ENCODE results near the gene CNPY3. TPM values are rescaled to one million over a fixed set of nuclear protein-coding genes. Genes with fewer than 3 reads are reported as not detected.

CNPY3 gene
- total and polyA plus RNA-seq, 7 experiments from 2014 or later, result 58.6 to 134 (median 92.7) TPM

GRCh38 chr6:42909835-42910234 is 19.4 kb upstream of the CNPY3 start:
- intact Hi-C loops (cut with micrococcal nuclease), result no loop called here
- Histone ChIP-seq H3K27ac (ENCODE audit: low read depth, low read length) (no peak overlapping the region), H3K4me3 (ENCODE audit: low read length) (no peak overlapping the region), H3K36me3 (ENCODE audit: control insufficient read depth in 2 of 3, insufficient read depth in 3 of 3, low read length in 3 of 3) (no peaks in the 10 kb centered on the region), H3K4me1 (ENCODE audit: control insufficient read depth in 2 of 2, insufficient read depth in 2 of 2, low read length in 2 of 2) (no peaks in the 10 kb centered on the region), H3K9me3 (ENCODE audit: control insufficient read depth in 2 of 3, low read length in 3 of 3) (no peaks in the 10 kb centered on the region), H3K27me3 (ENCODE audit: control insufficient read depth in 2 of 2, insufficient read depth in 2 of 2, low read length in 2 of 2) (no peaks in the 10 kb centered on the region)
- peak overlapping the region in 1 of 9 donors; percentile 47 for H3K27ac Mint-ChIP-seq
- H3K4me3 Mint-ChIP-seq, result no peak overlapping the region
- peaks cover 0 to 6% (median 4%) of the 10 kb centered on the region in 7 donors for H3K4me1 Mint-ChIP-seq
- ChIA-PET POLR2A (interaction anchor here (0.6 kb wide), 1 partner anchor 458 kb away, joined by 3 read pairs; the partner anchor contains the start of gene TRERF1), CTCF (no interaction called here)
- no peaks in the 10 kb centered on the region for H3K9me3 Mint-ChIP-seq
- H3K27me3 Mint-ChIP-seq, result peaks cover 4 to 28% (median 8%) of the 10 kb centered on the region in 5 donors
- no peak for ATAC-seq
- no peak for DNase-seq
- H3K36me3 Mint-ChIP-seq, result no peaks in the 10 kb centered on the region

DNA sequence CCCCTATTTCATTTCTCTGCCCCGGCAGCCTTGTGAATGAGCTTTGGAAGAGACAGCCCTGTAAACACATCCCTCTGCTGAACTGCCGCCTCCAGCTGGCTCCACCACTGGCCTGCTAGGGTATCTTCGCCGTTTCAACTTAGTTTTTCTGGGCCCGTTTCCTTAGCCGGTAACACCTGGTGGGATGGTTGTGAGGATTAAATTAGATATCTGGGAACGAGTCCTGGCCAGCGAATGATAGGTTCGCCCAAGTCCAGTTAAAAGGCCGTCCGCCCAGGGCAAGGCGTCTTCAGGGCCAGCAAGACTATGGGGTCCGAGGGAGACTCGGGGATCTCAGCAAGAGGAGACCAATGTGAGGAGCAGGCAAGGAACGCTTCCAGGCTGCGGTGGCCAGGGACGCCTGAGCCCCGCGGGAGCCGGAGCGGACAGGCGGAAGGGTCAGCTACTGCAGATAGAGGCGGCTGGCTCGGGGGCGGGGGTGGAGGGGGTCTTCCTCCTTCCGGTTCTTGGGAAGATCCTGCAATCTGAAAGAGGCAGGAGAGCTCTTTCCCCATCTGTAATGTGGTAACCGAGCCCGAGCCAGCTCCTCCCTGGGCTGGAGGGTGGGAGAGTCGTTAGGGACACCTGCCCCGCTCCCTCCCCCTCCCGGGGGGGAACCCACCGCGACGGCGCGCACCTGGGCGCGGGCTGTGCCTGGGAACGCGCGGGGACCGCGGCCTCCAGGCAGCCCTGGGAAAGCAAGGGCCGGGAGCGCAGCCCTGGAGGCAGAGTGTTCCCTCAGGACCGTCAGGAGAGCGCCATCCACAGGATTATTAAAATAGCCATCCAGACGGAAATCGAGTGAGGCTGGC is 17.9 kb upstream of the CNPY3 start:
- no peaks in the 10 kb centered on the region for H3K27me3 ChIP-seq (ENCODE audit: control insufficient read depth in 2 of 2, insufficient read depth in 2 of 2, low read length in 2 of 2)
- H3K27ac ChIP-seq (ENCODE audit: low read depth, low read length), result no peak overlapping the region
- DNase-seq (no peak), ATAC-seq (no peak)
- H3K4me1 ChIP-seq (ENCODE audit: control insufficient read depth in 2 of 2, insufficient read depth in 2 of 2, low read length in 2 of 2), result no peaks in the 10 kb centered on the region
- ChIA-PET CTCF (no interaction called here), POLR2A (interaction anchor here (0.6 to 1.3 kb wide), 3 partner anchors 18 to 498 kb away, joined by 3 read pairs; partner anchors contain the start of gene CNPY3)
- peak overlapping the region; percentile 17 to 82 (median 67) for H3K4me3 Mint-ChIP-seq
- H3K27ac Mint-ChIP-seq, result peak overlapping the region in 2 of 9 donors; percentile 41 to 66
- intact Hi-C loops (cut with micrococcal nuclease), result loop anchor here in 1 of 2 donors (1.0 kb wide), 1 partner anchor 17 kb away; no protein-coding TSS in a partner anchor
- no peak overlapping the region for H3K4me3 ChIP-seq (ENCODE audit: low read length)
- H3K36me3 ChIP-seq (ENCODE audit: control insufficient read depth in 2 of 3, insufficient read depth in 3 of 3, low read length in 3 of 3), result no peaks in the 10 kb centered on the region
- H3K9me3 Mint-ChIP-seq, result no peaks in the 10 kb centered on the region
- H3K9me3 ChIP-seq (ENCODE audit: control insufficient read depth in 2 of 3, low read length in 3 of 3), result no peaks in the 10 kb centered on the region
- peaks cover 5 to 22% (median 9%) of the 10 kb centered on the region in 5 donors for H3K27me3 Mint-ChIP-seq
- H3K4me1 Mint-ChIP-seq, result peaks cover 0 to 6% (median 4%) of the 10 kb centered on the region in 7 donors
- H3K36me3 Mint-ChIP-seq, result no peaks in the 10 kb centered on the region

- Histone ChIP-seq H3K36me3 (ENCODE audit: control insufficient read depth in 2 of 3, insufficient read depth in 3 of 3, low read length in 3 of 3) (no peaks in the 10 kb centered on the region), H3K4me1 (ENCODE audit: control insufficient read depth in 2 of 2, insufficient read depth in 2 of 2, low read length in 2 of 2) (no peaks in the 10 kb centered on the region), H3K9me3 (ENCODE audit: control insufficient read depth in 2 of 3, low read length in 3 of 3) (no peaks in the 10 kb centered on the region), H3K4me3 (ENCODE audit: low read length) (no peak overlapping the region), H3K27me3 (ENCODE audit: control insufficient read depth in 2 of 2, insufficient read depth in 2 of 2, low read length in 2 of 2) (no peaks in the 10 kb centered on the region), H3K27ac (ENCODE audit: low read depth, low read length) (no peak overlapping the region)
- intact Hi-C loops (cut with micrococcal nuclease), result no loop called here
- Mint-ChIP-seq H3K4me1 (peaks cover 0 to 6% (median 4%) of the 10 kb centered on the region in 7 donors), H3K9me3 (no peaks in the 10 kb centered on the region), H3K36me3 (no peaks in the 10 kb centered on the region), H3K27me3 (peaks cover 5 to 19% (median 9%) of the 10 kb centered on the region in 5 donors), H3K4me3 (no peak overlapping the region), H3K27ac (no peak overlapping the region)
- ChIA-PET POLR2A (interaction anchor here (1.4 kb wide), 1 partner anchor 87 kb away, joined by 3 read pairs; no protein-coding TSS in a partner anchor), CTCF (interaction anchor here (0.6 kb wide), 1 partner anchor 282 kb away, joined by 4 read pairs; no protein-coding TSS in a partner anchor)
- no peak for ATAC-seq
- DNase-seq, result no peak
These were observed 14.7 kb upstream of the CNPY3 start for GRCh38 chr6:42914546-42914945.

GRCh38 chr6:42915732-42916131 is 13.5 kb upstream of the CNPY3 start, which contains the start of gene PTCRA:
Gene PTCRA, plus strand, starts transcription at chr6:42916053. Its CDS starts 17 bp downstream, at chr6:42916070.
- no peaks in the 10 kb centered on the region for H3K27me3 ChIP-seq (ENCODE audit: control insufficient read depth in 2 of 2, insufficient read depth in 2 of 2, low read length in 2 of 2)
- H3K9me3 ChIP-seq (ENCODE audit: control insufficient read depth in 2 of 3, low read length in 3 of 3), result no peaks in the 10 kb centered on the region
- H3K36me3 Mint-ChIP-seq, result no peaks in the 10 kb centered on the region
- ChIA-PET POLR2A (no interaction called here), CTCF (interaction anchor here (0.6 kb wide), 1 partner anchor 12 kb away, joined by 3 read pairs; no protein-coding TSS in a partner anchor)
- H3K4me3 ChIP-seq (ENCODE audit: low read length), result no peak within 1 kb of the TSS
- no peak within 1 kb of the TSS for H3K4me3 Mint-ChIP-seq
- no peaks in the 10 kb centered on the region for H3K36me3 ChIP-seq (ENCODE audit: control insufficient read depth in 2 of 3, insufficient read depth in 3 of 3, low read length in 3 of 3)
- H3K4me1 ChIP-seq (ENCODE audit: control insufficient read depth in 2 of 2, insufficient read depth in 2 of 2, low read length in 2 of 2), result no peaks in the 10 kb centered on the region
- no peak for DNase-seq
- peaks cover 5 to 19% (median 9%) of the 10 kb centered on the region in 5 donors for H3K27me3 Mint-ChIP-seq
- H3K9me3 Mint-ChIP-seq, result no peaks in the 10 kb centered on the region
- no peak within 1 kb of the TSS for H3K27ac ChIP-seq (ENCODE audit: low read depth, low read length)
- intact Hi-C loops (cut with micrococcal nuclease), result no loop called here
- peaks cover 0 to 6% (median 4%) of the 10 kb centered on the region in 7 donors for H3K4me1 Mint-ChIP-seq
- peak within 1 kb of the TSS in 1 of 9 donors; percentile 14 for H3K27ac Mint-ChIP-seq
- no peak for ATAC-seq

DNA sequence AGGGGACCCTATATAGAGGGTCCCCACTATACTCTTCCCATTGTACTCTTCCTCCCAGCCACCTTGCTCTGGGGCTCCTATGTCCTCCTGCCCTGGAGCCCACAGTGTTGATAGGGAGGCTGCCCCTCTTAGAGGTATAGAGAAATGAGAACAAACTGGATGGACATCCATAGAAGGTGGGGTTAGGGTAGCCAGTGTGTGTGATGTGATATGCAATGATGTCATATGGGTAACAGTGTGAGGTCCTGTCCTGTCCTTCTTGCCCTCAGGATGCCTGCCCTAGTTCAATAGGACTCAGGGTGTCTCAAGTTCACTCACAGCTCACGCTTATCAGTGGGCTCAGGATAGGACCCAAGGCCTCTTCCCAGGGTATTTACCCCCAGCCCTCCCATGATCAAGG is 13.0 kb upstream of the CNPY3 start:
- intact Hi-C loops (cut with micrococcal nuclease), result no loop called here
- H3K27me3 ChIP-seq (ENCODE audit: control insufficient read depth in 2 of 2, insufficient read depth in 2 of 2, low read length in 2 of 2), result no peaks in the 10 kb centered on the region
- peaks cover 0 to 3% (median 1%) of the 10 kb centered on the region in 7 donors for H3K4me1 Mint-ChIP-seq
- DNase-seq (no peak), ATAC-seq (no peak)
- H3K27ac ChIP-seq (ENCODE audit: low read depth, low read length), result no peak overlapping the region
- H3K27me3 Mint-ChIP-seq, result peaks cover 2 to 17% (median 6%) of the 10 kb centered on the region in 5 donors
- ChIA-PET POLR2A (no interaction called here), CTCF (interaction anchor here (0.9 to 1.1 kb wide), 2 partner anchors 54 to 227 kb away, joined by 4 read pairs; no protein-coding TSS in a partner anchor)
- no peak overlapping the region for H3K27ac Mint-ChIP-seq
- no peaks in the 10 kb centered on the region for H3K9me3 Mint-ChIP-seq
- no peaks in the 10 kb centered on the region for H3K4me1 ChIP-seq (ENCODE audit: control insufficient read depth in 2 of 2, insufficient read depth in 2 of 2, low read length in 2 of 2)
- no peaks in the 10 kb centered on the region for H3K36me3 Mint-ChIP-seq
- H3K36me3 ChIP-seq (ENCODE audit: control insufficient read depth in 2 of 3, insufficient read depth in 3 of 3, low read length in 3 of 3), result no peaks in the 10 kb centered on the region
- H3K9me3 ChIP-seq (ENCODE audit: control insufficient read depth in 2 of 3, low read length in 3 of 3), result no peaks in the 10 kb centered on the region
- no peak overlapping the region for H3K4me3 Mint-ChIP-seq
- H3K4me3 ChIP-seq (ENCODE audit: low read length), result no peak overlapping the region

GRCh38 chr6:42921801-42922200 is 7.5 kb upstream of the CNPY3 start:
- no peak overlapping the region for H3K27ac Mint-ChIP-seq

More at GRCh38 chr6:42921801-42922200, 7.5 kb upstream of the CNPY3 start:
- no peaks in the 10 kb centered on the region for H3K27me3 ChIP-seq (ENCODE audit: control insufficient read depth in 2 of 2, insufficient read depth in 2 of 2, low read length in 2 of 2)
- H3K4me1 ChIP-seq (ENCODE audit: control insufficient read depth in 2 of 2, insufficient read depth in 2 of 2, low read length in 2 of 2), result no peaks in the 10 kb centered on the region
- peaks cover 0 to 4% (median 0%) of the 10 kb centered on the region in 5 donors for H3K27me3 Mint-ChIP-seq
- ATAC-seq (no peak), DNase-seq (no peak)
- no peaks in the 10 kb centered on the region for H3K9me3 ChIP-seq (ENCODE audit: control insufficient read depth in 2 of 3, low read length in 3 of 3)
- no peak overlapping the region for H3K4me3 Mint-ChIP-seq
- intact Hi-C loops (cut with micrococcal nuclease), result no loop called here
- peaks cover 0 to 3% (median 0%) of the 10 kb centered on the region in 7 donors for H3K4me1 Mint-ChIP-seq
- no peak overlapping the region for H3K4me3 ChIP-seq (ENCODE audit: low read length)
- POLR2A ChIA-PET, result no interaction called here
- no peaks in the 10 kb centered on the region for H3K36me3 Mint-ChIP-seq
- no peaks in the 10 kb centered on the region for H3K9me3 Mint-ChIP-seq
- no peak overlapping the region for H3K27ac ChIP-seq (ENCODE audit: low read depth, low read length)
- CTCF ChIA-PET, result no interaction called here
- H3K36me3 ChIP-seq (ENCODE audit: control insufficient read depth in 2 of 3, insufficient read depth in 3 of 3, low read length in 3 of 3), result no peaks in the 10 kb centered on the region
